PC-3 (cell line): Measurements from ENCODE around the gene AKAP6.

Source experiments
- EZH2 ChIP-seq: fragments of 300-600 bp; sonication (generic); IDR thresholded peaks from one replicate; pipeline ENCODE4 v1.6.1; 2017; ENCODE audit warnings: antibody characterized with exemption, mild to moderate bottlenecking, low read length; ENCODE audit not compliant: unreplicated experiment
- TF ChIP-seq, protein P1 (sequence below): fragments of 300-600 bp; sonication (generic); conservative IDR thresholded peaks from 2 replicates; pipeline ENCODE4 v1.5.1; 2017; ENCODE audit warnings: antibody characterized with exemption, low read depth, mild to moderate bottlenecking, low read length

DNA sequence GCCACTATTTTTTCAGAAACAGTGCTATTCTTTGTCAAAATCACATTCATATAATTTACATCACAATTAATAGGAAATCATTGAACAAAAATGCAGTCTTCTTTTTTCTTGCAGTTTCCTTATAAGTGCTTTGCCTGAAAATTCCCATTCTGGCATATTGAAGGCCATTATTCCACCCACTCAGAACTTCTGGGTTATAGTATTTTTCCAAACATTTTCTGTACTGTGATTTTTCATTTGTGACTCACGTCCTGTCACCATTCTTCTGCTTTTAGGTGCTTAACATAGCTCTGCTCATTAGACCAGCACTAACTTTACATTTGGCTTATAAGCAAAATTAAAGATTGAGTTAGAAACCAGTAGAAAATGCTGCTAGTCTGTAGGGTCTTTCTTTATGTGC lies 368.6 kb downstream of the AKAP6 start:
- TF ChIP-seq, protein P1, sequence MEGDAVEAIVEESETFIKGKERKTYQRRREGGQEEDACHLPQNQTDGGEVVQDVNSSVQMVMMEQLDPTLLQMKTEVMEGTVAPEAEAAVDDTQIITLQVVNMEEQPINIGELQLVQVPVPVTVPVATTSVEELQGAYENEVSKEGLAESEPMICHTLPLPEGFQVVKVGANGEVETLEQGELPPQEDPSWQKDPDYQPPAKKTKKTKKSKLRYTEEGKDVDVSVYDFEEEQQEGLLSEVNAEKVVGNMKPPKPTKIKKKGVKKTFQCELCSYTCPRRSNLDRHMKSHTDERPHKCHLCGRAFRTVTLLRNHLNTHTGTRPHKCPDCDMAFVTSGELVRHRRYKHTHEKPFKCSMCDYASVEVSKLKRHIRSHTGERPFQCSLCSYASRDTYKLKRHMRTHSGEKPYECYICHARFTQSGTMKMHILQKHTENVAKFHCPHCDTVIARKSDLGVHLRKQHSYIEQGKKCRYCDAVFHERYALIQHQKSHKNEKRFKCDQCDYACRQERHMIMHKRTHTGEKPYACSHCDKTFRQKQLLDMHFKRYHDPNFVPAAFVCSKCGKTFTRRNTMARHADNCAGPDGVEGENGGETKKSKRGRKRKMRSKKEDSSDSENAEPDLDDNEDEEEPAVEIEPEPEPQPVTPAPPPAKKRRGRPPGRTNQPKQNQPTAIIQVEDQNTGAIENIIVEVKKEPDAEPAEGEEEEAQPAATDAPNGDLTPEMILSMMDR, result no peak
- TF ChIP-seq EZH2, result no peak
